SU-DHL-6 (cell line): ENCODE measurements around the gene IFNL4.
"Not testable (repeated sequence)": the region's sequence is repeated elsewhere in the genome, so short reads cannot be mapped to it uniquely, and the experiment has no call there.

Source experiments
- H2AFZ ChIP-seq: fragments of 200-600 bp; sonication (generic); 2 replicates; pipeline ENCODE4 v1.6.1; 2014; ENCODE audit warnings: low read depth, mild to moderate bottlenecking, moderate library complexity, mixed read lengths, antibody characterized with exemption, low read length; ENCODE audit not compliant: severe bottlenecking
- H3F3A ChIP-seq: fragments of 200-600 bp; shearing (Covaris generic); 2 replicates; pipeline ENCODE4 v1.6.0; 2016; ENCODE audit warnings: antibody characterized with exemption, mild to moderate bottlenecking; ENCODE audit not compliant: insufficient read depth
- H3K27ac ChIP-seq: fragments of 200-600 bp; sonication (generic); 2 replicates; pipeline ENCODE4 v1.5.1; 2016; ENCODE audit warnings: low read depth, mild to moderate bottlenecking, low read length, moderate library complexity, mixed read lengths
- H3K27me3 ChIP-seq: fragments of 200-600 bp; sonication (generic), shearing (Covaris generic); 2 replicates; pipeline ENCODE4 v1.6.0; 2014; ENCODE audit warnings: mild to moderate bottlenecking, low read length
- H3K36me3 ChIP-seq: fragments of 200-600 bp; sonication (generic); 2 replicates; pipeline ENCODE4 v1.6.1; 2014; ENCODE audit warnings: mild to moderate bottlenecking, low read length, mixed read lengths
- H3K4me2 ChIP-seq: fragments of 300-600, 200-600 bp; shearing (Covaris generic), sonication (generic); 2 replicates; pipeline ENCODE4 v1.6.0; 2014; ENCODE audit warnings: low read length, low read depth, mild to moderate bottlenecking; ENCODE audit not compliant: poor library complexity, severe bottlenecking
- H3K4me3 ChIP-seq: fragments of 200-600 bp; sonication (generic); 2 replicates; pipeline ENCODE4 v1.5.1; 2014; ENCODE audit warnings: antibody characterized with exemption, low read length, mild to moderate bottlenecking, mixed read lengths; ENCODE audit not compliant: insufficient read depth, poor library complexity, severe bottlenecking
- H3K79me2 ChIP-seq: fragments of 200-600 bp; sonication (generic); 2 replicates; pipeline ENCODE4 v1.6.1; 2014; ENCODE audit warnings: mild to moderate bottlenecking, low read length, moderate library complexity; ENCODE audit not compliant: insufficient read depth
- H3K9ac ChIP-seq: fragments of 200-600 bp; sonication (generic); 2 replicates; pipeline ENCODE4 v1.7.0; 2014; ENCODE audit warnings: mild to moderate bottlenecking, low read length
- H3K9me2 ChIP-seq: fragments of 200-600 bp; sonication (generic); replicated peaks from 2 replicates; pipeline ENCODE4 v1.6.1; 2014; ENCODE audit warnings: low read length; ENCODE audit not compliant: insufficient read depth
- H3K9me3 ChIP-seq: fragments of 200-600 bp; sonication (generic); 2 replicates; pipeline ENCODE4 v1.6.1; 2014; ENCODE audit warnings: low read length, mixed read lengths; ENCODE audit not compliant: insufficient read depth
- H4K20me1 ChIP-seq: fragments of 200-600 bp; sonication (generic); 2 replicates; pipeline ENCODE4 v1.6.1; 2014; ENCODE audit warnings: low read depth, mild to moderate bottlenecking, antibody characterized with exemption, low read length, moderate library complexity, mixed read lengths
- EZH2phosphoT487 ChIP-seq: fragments of 200-600 bp; sonication (generic), shearing (Covaris generic); conservative IDR thresholded peaks from 2 replicates; pipeline ENCODE4 v1.6.1; 2018; ENCODE audit warnings: mild to moderate bottlenecking, antibody characterized with exemption, low read length, moderate library complexity, mixed read lengths
- TF ChIP-seq, protein P1 (sequence below): fragments of 200-600 bp; sonication (generic); IDR thresholded peaks from one replicate; pipeline ENCODE4 v1.5.1; 2017; ENCODE audit warnings: antibody characterized with exemption, mild to moderate bottlenecking, low read length, moderate library complexity; ENCODE audit not compliant: insufficient read depth, poor library complexity, severe bottlenecking

Gene IFNL4

DNA sequence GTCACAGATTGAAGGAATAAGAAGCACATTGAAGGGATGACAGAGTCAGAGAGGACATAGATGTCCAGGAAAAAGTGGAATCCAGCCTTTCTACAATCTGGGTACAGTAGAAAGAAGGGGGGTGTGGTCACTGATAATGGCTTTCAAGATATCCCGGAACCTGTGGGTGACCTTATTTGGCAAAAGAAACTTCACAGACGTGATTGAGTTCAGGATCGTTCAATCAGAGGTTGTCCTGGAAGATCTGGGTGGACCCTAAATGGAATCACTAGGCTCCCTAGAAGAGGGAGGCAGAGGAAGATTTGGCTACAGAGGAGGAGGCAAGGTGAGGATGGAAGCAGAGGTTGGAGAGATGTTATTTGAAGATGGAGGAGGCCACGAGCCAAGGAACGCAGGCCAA, 31.6 kb downstream of the IFNL4 start:
- Histone ChIP-seq H3K79me2 (no peaks in the 10 kb centered on the region), H3K9me3 (no peaks in the 10 kb centered on the region), H4K20me1 (no peaks in the 10 kb centered on the region), H3K4me2 (no peak overlapping the region), H2AFZ (no peak overlapping the region), H3K27me3 (no peaks in the 10 kb centered on the region), H3K9ac (no peak overlapping the region), H3F3A (no peaks in the 10 kb centered on the region), H3K36me3 (no peaks in the 10 kb centered on the region), H3K27ac (no peak overlapping the region), H3K4me3 (no peak overlapping the region), H3K9me2 (no peaks in the 10 kb centered on the region)
- TF ChIP-seq EZH2phosphoT487, result no peak
- TF ChIP-seq, protein P1, sequence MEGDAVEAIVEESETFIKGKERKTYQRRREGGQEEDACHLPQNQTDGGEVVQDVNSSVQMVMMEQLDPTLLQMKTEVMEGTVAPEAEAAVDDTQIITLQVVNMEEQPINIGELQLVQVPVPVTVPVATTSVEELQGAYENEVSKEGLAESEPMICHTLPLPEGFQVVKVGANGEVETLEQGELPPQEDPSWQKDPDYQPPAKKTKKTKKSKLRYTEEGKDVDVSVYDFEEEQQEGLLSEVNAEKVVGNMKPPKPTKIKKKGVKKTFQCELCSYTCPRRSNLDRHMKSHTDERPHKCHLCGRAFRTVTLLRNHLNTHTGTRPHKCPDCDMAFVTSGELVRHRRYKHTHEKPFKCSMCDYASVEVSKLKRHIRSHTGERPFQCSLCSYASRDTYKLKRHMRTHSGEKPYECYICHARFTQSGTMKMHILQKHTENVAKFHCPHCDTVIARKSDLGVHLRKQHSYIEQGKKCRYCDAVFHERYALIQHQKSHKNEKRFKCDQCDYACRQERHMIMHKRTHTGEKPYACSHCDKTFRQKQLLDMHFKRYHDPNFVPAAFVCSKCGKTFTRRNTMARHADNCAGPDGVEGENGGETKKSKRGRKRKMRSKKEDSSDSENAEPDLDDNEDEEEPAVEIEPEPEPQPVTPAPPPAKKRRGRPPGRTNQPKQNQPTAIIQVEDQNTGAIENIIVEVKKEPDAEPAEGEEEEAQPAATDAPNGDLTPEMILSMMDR, result no peak

DNA sequence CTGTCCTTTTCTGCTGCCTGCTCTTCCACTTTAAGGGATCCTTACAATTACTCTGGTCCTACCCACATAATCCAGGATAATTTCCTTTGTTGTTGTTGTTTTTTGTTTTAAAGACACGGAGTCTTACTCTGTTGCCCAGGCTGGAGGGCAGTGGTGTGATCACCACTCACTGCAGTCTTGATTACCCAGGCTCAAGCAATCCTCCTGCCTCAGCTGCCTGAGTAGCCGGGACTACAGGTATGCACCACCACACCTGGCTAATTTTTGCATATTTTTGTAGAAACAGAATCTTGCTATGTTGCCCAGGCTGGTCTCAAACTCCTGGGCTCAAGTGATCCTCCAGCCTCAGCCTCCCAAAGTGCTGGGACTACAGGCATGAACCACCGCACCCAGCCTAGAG, 33.3 kb downstream of the IFNL4 start:
- not testable (repeated sequence) for H3K9me3 ChIP-seq, H3K36me3 ChIP-seq, H3K4me3 ChIP-seq, H3K9me2 ChIP-seq, H4K20me1 ChIP-seq, H3K27me3 ChIP-seq, H3K4me2 ChIP-seq, H2AFZ ChIP-seq, H3K27ac ChIP-seq, H3K79me2 ChIP-seq, H3K9ac ChIP-seq, H3F3A ChIP-seq

DNA sequence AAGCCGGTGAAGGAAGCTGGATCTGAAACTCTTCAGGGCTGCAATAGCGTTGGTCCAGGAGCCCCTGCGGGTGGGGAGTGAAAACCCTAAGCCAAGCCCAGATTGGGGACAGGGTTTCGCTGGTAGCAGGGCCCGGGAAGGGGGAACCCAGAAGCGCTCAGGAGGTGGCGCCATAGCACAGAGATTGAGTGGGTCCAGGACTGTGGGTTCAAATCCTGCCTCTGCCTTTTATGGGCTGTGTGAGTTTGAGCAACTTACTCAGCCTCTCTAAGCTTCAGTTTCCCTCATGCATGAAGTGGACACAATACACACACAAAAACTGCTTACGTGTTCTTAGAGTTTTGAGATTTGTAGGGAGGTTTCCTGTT, 36.3 kb downstream of the IFNL4 start:
- H4K20me1 ChIP-seq, result no peaks in the 10 kb centered on the region
- no peak overlapping the region for H3K27ac ChIP-seq
- no peak overlapping the region for H3K4me2 ChIP-seq
- no peaks in the 10 kb centered on the region for H3K9me2 ChIP-seq
- no peak overlapping the region for H2AFZ ChIP-seq
- H3K9me3 ChIP-seq, result no peaks in the 10 kb centered on the region
- TF ChIP-seq, protein P1, result no peak
- TF ChIP-seq EZH2phosphoT487, result no peak
- no peak overlapping the region for H3K4me3 ChIP-seq
- H3K79me2 ChIP-seq, result no peaks in the 10 kb centered on the region
- H3K36me3 ChIP-seq, result no peaks in the 10 kb centered on the region
- H3F3A ChIP-seq, result no peaks in the 10 kb centered on the region
- no peak overlapping the region for H3K9ac ChIP-seq
- no peaks in the 10 kb centered on the region for H3K27me3 ChIP-seq

DNA sequence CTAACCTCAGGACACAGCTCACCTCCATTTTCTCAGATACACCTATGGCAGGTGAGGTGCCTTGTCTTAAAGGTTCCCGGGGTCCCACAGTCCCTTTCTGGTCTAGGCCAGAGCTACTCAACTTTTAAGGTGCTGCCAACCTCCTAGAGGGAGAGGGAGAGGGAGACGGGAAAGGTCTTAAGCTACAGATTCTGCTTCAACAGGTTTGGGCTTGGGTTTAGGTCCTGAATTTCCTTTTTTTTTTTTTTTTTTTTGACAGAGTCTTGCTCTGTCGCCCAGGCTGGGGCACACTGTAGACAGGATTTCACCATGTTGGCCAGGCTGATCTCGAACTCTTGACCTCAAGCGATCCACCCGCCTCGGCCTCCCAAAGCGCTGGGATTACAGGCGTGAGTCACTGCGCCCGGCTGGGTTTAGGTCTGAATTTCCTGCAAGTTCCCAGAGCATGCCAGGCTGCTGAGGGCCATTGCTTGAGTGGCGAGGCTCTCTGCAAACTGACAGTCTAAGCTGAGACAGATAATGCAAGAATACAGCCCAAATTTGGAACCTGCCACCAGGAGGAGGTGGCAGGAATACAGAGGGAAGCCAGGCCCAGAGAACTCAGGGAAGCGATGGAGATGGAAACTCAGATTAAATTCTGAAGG, 36.8 kb downstream of the IFNL4 start:
- Histone ChIP-seq H3K9me2 (no peaks in the 10 kb centered on the region), H3K27ac (no peak overlapping the region), H3K9me3 (no peaks in the 10 kb centered on the region), H3K4me2 (no peak overlapping the region), H2AFZ (no peak overlapping the region), H3K36me3 (no peaks in the 10 kb centered on the region), H3F3A (no peaks in the 10 kb centered on the region), H3K27me3 (no peaks in the 10 kb centered on the region), H4K20me1 (no peaks in the 10 kb centered on the region), H3K79me2 (no peaks in the 10 kb centered on the region), H3K9ac (no peak overlapping the region), H3K4me3 (no peak overlapping the region)
- no peak for TF ChIP-seq EZH2phosphoT487
- TF ChIP-seq, protein P1, result no peak
